Mesenchymal stem cell (in vitro differentiated cells and primary cell): ENCODE data around the gene KCNG2.
A peak's percentile ranks its signal among the peaks of the same experiment; 100 is the strongest.

Experiments
- DNase-seq: peaks from one replicate; pipeline ENCODE4 v3.0.0-alpha.2; 2013
- H2AFZ ChIP-seq: one replicate; pipeline ENCODE4 v1.6.1; 2013; ENCODE audit warnings: low read depth, mild to moderate bottlenecking, control low read depth, inconsistent platforms, low read length, moderate library complexity
- H2AK5ac ChIP-seq: 2 replicates; pipeline ENCODE4 v1.6.1; 2013; ENCODE audit warnings: low read length, moderate library complexity, mild to moderate bottlenecking, inconsistent platforms; ENCODE audit not compliant: severe bottlenecking
- H2BK120ac ChIP-seq: one replicate; pipeline ENCODE4 v1.6.1; 2013; ENCODE audit warnings: low read depth, mild to moderate bottlenecking, inconsistent platforms, low read length, moderate library complexity
- H2BK12ac ChIP-seq, 2 experiments: one replicate each; pipeline ENCODE4 v1.6.1; 2013; ENCODE audit warnings: inconsistent platforms in 2 of 2, low read length in 2 of 2, mild to moderate bottlenecking in 2 of 2, moderate library complexity in 2 of 2, control low read depth in 1 of 2
- H2BK15ac ChIP-seq: one replicate; pipeline ENCODE4 v1.6.1; 2013; ENCODE audit warnings: mild to moderate bottlenecking, low read depth, inconsistent platforms; ENCODE audit not compliant: poor library complexity, severe bottlenecking
- H2BK5ac ChIP-seq: 2 replicates; pipeline ENCODE4 v1.6.1; 2013; ENCODE audit warnings: low read depth, mild to moderate bottlenecking, low read length, control low read depth, inconsistent platforms; ENCODE audit not compliant: poor library complexity, severe bottlenecking
- H3K14ac ChIP-seq, 2 experiments: one replicate each; pipeline ENCODE4 v1.6.1; 2013; ENCODE audit warnings: inconsistent platforms in 2 of 2, low read length in 2 of 2, control low read depth in 1 of 2, mild to moderate bottlenecking in 1 of 2, moderate library complexity in 1 of 2
- H3K18ac ChIP-seq, 2 experiments: one replicate each; pipeline ENCODE4 v1.6.1; 2013; ENCODE audit warnings: inconsistent platforms in 2 of 2, low read length in 2 of 2, control low read depth in 1 of 2, low read depth in 1 of 2, mild to moderate bottlenecking in 1 of 2
- H3K23ac ChIP-seq, 2 experiments: one replicate each; pipeline ENCODE4 v1.6.1; 2013; ENCODE audit warnings: inconsistent platforms in 2 of 2, low read length in 2 of 2, mild to moderate bottlenecking in 2 of 2, moderate library complexity in 2 of 2, control low read depth in 1 of 2
- H3K27ac ChIP-seq: 2 replicates; pipeline ENCODE4 v1.5.1; 2013; ENCODE audit warnings: mild to moderate bottlenecking, moderate library complexity, low read length, control low read depth, inconsistent platforms; ENCODE audit not compliant: poor library complexity, severe bottlenecking
- H3K27me3 ChIP-seq, 2 experiments: 2 replicates each; pipeline versions ENCODE4 v1.6.1 to v1.7.0; 2013; ENCODE audit warnings: low read length in 2 of 2, mild to moderate bottlenecking in 2 of 2, moderate library complexity in 2 of 2, control low read depth in 1 of 2, inconsistent platforms in 1 of 2; ENCODE audit not compliant: control insufficient read depth in 1 of 2, insufficient read depth in 1 of 2
- H3K36me3 ChIP-seq, 2 experiments: 2 replicates each; pipeline versions ENCODE4 v1.6.1 to v1.7.0; 2013; ENCODE audit warnings: low read length in 2 of 2, control low read depth in 1 of 2, inconsistent platforms in 1 of 2, low read depth in 1 of 2, mild to moderate bottlenecking in 1 of 2; ENCODE audit not compliant: insufficient read depth in 2 of 2, control insufficient read depth in 1 of 2
- H3K4ac ChIP-seq, 2 experiments: one replicate each; pipeline ENCODE4 v1.6.1; 2013; ENCODE audit warnings: inconsistent platforms in 2 of 2, low read length in 2 of 2, mild to moderate bottlenecking in 2 of 2, moderate library complexity in 2 of 2, control low read depth in 1 of 2, low read depth in 1 of 2
- H3K4me1 ChIP-seq: 2 replicates; pipeline ENCODE4 v1.6.1; 2013; ENCODE audit warnings: low read depth, low read length, control low read depth; ENCODE audit not compliant: control insufficient read depth, insufficient read depth
- H3K4me2 ChIP-seq: 2 replicates; pipeline ENCODE4 v1.6.1; 2013; ENCODE audit warnings: low read length, mild to moderate bottlenecking, inconsistent platforms; ENCODE audit not compliant: poor library complexity, severe bottlenecking
- H3K4me3 ChIP-seq, 2 experiments: 2 replicates each; pipeline versions ENCODE4 v1.5.1 to v1.7.0; 2013; ENCODE audit warnings: low read length in 2 of 2, mild to moderate bottlenecking in 2 of 2, control low read depth in 1 of 2, low read depth in 1 of 2; ENCODE audit not compliant: insufficient read depth in 1 of 2
- H3K79me1 ChIP-seq: replicated peaks from 2 replicates; pipeline ENCODE4 v1.6.1; 2013; ENCODE audit warnings: mild to moderate bottlenecking, control low read depth, low read length, inconsistent platforms; ENCODE audit not compliant: poor library complexity, severe bottlenecking
- H3K9ac ChIP-seq: 2 replicates; pipeline ENCODE4 v1.7.0; 2013; ENCODE audit warnings: mild to moderate bottlenecking, low read length, moderate library complexity
- H3K9me3 ChIP-seq: 2 replicates; pipeline ENCODE4 v1.7.0; 2013; ENCODE audit warnings: mild to moderate bottlenecking, low read length; ENCODE audit not compliant: control insufficient read depth
- H4K8ac ChIP-seq: one replicate; pipeline ENCODE4 v1.6.1; 2013; ENCODE audit warnings: inconsistent platforms, mild to moderate bottlenecking, low read length, moderate library complexity
- H4K91ac ChIP-seq: one replicate; pipeline ENCODE4 v1.6.1; 2013; ENCODE audit warnings: mild to moderate bottlenecking, low read length, inconsistent platforms
- WGBS: methylation state at CpG from one replicate; pipeline ENCODE4 v1.1.7; 2013; ENCODE audit warnings: mixed read lengths; 5-methylcytosine and 5-hydroxymethylcytosine counted together

The KCNG2 gene

DNA sequence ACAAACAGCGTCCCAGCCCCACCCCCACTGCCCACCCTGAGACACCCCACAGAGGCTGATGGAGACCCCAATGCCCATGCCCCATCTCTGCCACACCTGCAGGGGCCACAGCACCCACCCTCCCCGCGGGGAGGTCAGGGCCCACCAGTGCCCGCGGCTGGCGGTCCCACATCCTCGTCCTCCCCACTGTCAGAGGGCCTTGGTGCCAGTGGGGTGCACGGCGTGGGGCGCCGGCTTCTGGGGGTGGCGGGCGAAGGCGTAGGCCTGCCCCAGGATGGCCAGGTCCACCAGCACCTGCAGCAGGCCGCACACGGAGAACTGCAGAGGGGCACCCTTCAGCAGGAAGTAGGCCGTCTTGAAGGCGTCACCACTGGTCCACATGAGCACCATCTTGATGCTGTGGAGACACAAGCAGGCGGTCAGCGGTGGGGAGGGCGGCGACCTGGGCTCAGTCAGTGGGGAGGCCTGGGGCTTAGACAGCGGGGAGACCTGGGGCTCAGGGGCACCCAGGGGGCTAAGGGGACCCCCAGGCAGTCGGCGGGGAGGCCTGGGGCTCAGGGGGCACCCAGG lies 106.1 kb downstream of the KCNG2 start:
- 98% methylated on average over 24 of the region's 25 CpGs for WGBS
- no peaks in the 10 kb centered on the region for H3K4me1 ChIP-seq
- no peak overlapping the region for H2BK15ac ChIP-seq
- H3K27ac ChIP-seq: no peak overlapping the region
- no peak overlapping the region for H3K9ac ChIP-seq
- DNase-seq: no peak
- no peak overlapping the region for H3K14ac ChIP-seq
- no peaks in the 10 kb centered on the region for H3K27me3 ChIP-seq
- no peak overlapping the region for H2BK120ac ChIP-seq
- peaks cover 24 to 58% of the 10 kb centered on the region in 2 experiments for H3K36me3 ChIP-seq
- no peak overlapping the region for H3K4me2 ChIP-seq
- peaks cover 24% of the 10 kb centered on the region for H3K79me1 ChIP-seq
- H3K4me3 ChIP-seq: no peak overlapping the region
- no peak overlapping the region for H4K8ac ChIP-seq
- H2AFZ ChIP-seq: no peak overlapping the region
- H4K91ac ChIP-seq: no peak overlapping the region
- H2AK5ac ChIP-seq: no peak overlapping the region
- H3K4ac ChIP-seq: no peak overlapping the region
- H3K23ac ChIP-seq: no peak overlapping the region
- H3K18ac ChIP-seq: no peak overlapping the region
- H2BK5ac ChIP-seq: no peak overlapping the region
- peaks cover 5% of the 10 kb centered on the region for H3K9me3 ChIP-seq
- H2BK12ac ChIP-seq: no peak overlapping the region

DNA sequence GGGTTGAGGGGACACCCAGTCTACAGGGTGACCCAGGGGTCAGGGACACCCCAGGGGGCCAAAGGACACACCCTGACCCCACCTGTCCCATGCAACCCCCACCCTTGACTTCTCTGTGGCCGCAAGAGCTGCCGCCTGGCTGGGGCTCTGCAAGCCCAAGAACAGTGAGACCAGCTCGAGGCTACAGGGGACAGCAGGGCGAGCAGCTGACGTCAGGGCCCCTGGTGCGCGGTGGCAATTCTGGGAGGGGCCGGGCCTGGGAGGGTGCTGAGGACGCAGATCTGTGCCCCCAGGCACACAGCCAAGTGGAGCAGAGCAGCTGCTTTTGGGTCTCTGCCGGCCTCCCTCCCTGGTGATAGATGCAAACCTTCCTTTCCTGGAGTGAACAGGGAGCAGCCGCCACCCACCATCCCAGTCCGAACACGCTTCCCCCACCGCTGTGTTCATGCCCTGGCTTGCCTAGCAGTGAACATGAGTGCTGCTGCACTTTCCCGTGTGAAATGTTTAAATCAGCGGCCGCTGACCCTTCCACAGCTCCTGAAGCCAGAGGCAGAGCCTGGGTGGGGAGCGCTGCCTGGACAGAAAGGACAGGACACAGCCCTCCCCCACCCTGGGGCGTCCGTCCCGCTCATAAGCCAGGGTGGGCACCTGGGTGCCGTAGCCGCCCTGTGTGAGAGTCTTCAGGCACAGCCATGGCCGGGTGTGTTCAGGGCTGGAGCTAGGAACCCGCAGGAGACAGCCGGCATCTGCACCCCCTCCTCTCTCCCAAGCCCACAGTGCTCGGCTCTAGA lies 106.8 kb downstream of the KCNG2 start:
- no peak overlapping the region for H4K91ac ChIP-seq
- no peak overlapping the region for H2AFZ ChIP-seq
- H3K79me1 ChIP-seq: peaks cover 28% of the 10 kb centered on the region
- no peak for DNase-seq
- no peaks in the 10 kb centered on the region for H3K27me3 ChIP-seq
- H2BK12ac ChIP-seq: no peak overlapping the region
- H2BK120ac ChIP-seq: no peak overlapping the region
- no peak overlapping the region for H3K4me2 ChIP-seq
- no peak overlapping the region for H3K27ac ChIP-seq
- no peak overlapping the region for H2BK5ac ChIP-seq
- peak overlapping the region in 1 of 2 experiments; percentile 31 for H3K14ac ChIP-seq
- no peak overlapping the region for H3K18ac ChIP-seq
- H4K8ac ChIP-seq: no peak overlapping the region
- H3K23ac ChIP-seq: no peak overlapping the region
- no peak overlapping the region for H3K9ac ChIP-seq
- H2AK5ac ChIP-seq: no peak overlapping the region
- 97% methylated on average over 27 of the region's 27 CpGs for WGBS
- H3K4ac ChIP-seq: no peak overlapping the region
- H3K4me3 ChIP-seq: no peak overlapping the region
- no peaks in the 10 kb centered on the region for H3K4me1 ChIP-seq
- H3K9me3 ChIP-seq: peaks cover 5% of the 10 kb centered on the region
- H2BK15ac ChIP-seq: no peak overlapping the region
- peaks cover 28 to 51% of the 10 kb centered on the region in 2 experiments for H3K36me3 ChIP-seq

DNA sequence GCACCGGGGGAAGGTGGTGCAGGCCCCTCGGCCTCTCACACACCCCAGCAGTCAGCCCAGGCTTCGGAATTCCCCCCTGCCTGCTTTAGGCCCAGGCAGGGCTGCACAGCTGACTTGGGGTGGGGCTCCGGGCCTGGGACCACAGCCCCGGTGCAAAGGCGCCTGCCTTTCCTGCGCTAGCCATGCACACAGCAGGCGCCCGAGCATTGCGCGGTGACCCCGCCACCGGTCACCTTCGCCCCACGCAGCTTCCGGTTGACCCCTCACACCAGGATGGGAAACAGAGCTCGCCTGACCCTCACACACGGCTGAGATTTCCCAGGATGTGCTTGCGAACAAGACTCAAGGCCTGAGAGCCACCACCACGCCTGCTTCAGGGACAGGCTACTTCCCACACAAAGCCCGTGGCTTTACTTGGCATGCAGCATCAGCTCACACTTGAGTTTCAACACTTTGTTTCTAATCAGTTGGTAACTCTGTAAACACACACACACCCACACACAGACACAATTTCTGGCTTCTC lies 107.7 kb downstream of the KCNG2 start:
- no peak overlapping the region for H3K4me2 ChIP-seq
- no peak overlapping the region for H2BK5ac ChIP-seq
- peak overlapping the region; percentile 25 for H4K8ac ChIP-seq
- peaks cover under 1% of the 10 kb centered on the region for H3K9me3 ChIP-seq
- WGBS: 96% methylated on average over 21 of the region's 21 CpGs
- H3K9ac ChIP-seq: no peak overlapping the region
- no peak overlapping the region for H2AFZ ChIP-seq
- no peak overlapping the region for H3K14ac ChIP-seq
- H2AK5ac ChIP-seq: no peak overlapping the region
- DNase-seq: peak; percentile 30
- no peaks in the 10 kb centered on the region for H3K4me1 ChIP-seq
- H2BK15ac ChIP-seq: no peak overlapping the region
- H3K36me3 ChIP-seq: peaks cover 28 to 44% of the 10 kb centered on the region in 2 experiments
- H3K4me3 ChIP-seq: no peak overlapping the region
- no peak overlapping the region for H4K91ac ChIP-seq
- H3K23ac ChIP-seq: no peak overlapping the region
- no peak overlapping the region for H2BK12ac ChIP-seq
- H3K27ac ChIP-seq: no peak overlapping the region
- no peaks in the 10 kb centered on the region for H3K27me3 ChIP-seq
- H3K18ac ChIP-seq: peak overlapping the region in 1 of 2 experiments; percentile 7
- H2BK120ac ChIP-seq: no peak overlapping the region
- peaks cover 30% of the 10 kb centered on the region for H3K79me1 ChIP-seq
- no peak overlapping the region for H3K4ac ChIP-seq

DNA sequence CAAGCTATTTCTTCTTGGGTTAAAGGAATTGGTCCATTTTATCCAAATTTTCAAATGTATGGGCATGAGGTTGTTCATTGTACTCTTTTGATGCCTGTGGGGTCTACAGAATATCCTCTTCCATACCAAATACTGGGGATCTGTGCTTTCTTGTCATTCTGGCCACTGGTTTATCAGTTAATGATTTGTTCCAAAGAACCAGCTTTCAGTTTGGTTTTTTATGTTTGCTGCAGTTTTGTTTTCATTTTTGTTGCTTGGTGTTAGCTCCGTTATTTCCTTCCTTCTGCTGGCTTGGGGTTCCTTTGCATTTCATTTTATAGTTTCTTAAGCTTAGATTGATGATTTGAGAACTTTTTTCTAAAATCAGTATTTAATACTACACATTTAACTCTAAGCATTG lies 108.3 kb downstream of the KCNG2 start:
- no peak for DNase-seq
- no peak overlapping the region for H2AK5ac ChIP-seq
- H3K27ac ChIP-seq: no peak overlapping the region
- H3K23ac ChIP-seq: no peak overlapping the region
- H3K9ac ChIP-seq: no peak overlapping the region
- H2AFZ ChIP-seq: no peak overlapping the region
- no peak overlapping the region for H4K91ac ChIP-seq
- H4K8ac ChIP-seq: no peak overlapping the region
- no peak overlapping the region for H3K4me3 ChIP-seq
- peaks cover under 1% of the 10 kb centered on the region for H3K4me1 ChIP-seq
- H3K4me2 ChIP-seq: no peak overlapping the region
- WGBS: no CpG with 5 or more reads among the region's 1 CpG
- H3K27me3 ChIP-seq: no peaks in the 10 kb centered on the region
- no peak overlapping the region for H2BK120ac ChIP-seq
- no peak overlapping the region for H2BK5ac ChIP-seq
- H3K18ac ChIP-seq: no peak overlapping the region
- no peak overlapping the region for H2BK12ac ChIP-seq
- H3K79me1 ChIP-seq: peaks cover 33% of the 10 kb centered on the region
- no peak overlapping the region for H2BK15ac ChIP-seq
- H3K4ac ChIP-seq: no peak overlapping the region
- H3K14ac ChIP-seq: no peak overlapping the region
- H3K36me3 ChIP-seq: peaks cover 28 to 43% of the 10 kb centered on the region in 2 experiments
- H3K9me3 ChIP-seq: no peaks in the 10 kb centered on the region
